Measurements from ENCODE around the gene GLOD4. TPM values are rescaled to one million over a fixed set of nuclear protein-coding genes. Genes with fewer than 3 reads are reported as not detected.

Gene GLOD4
- polyA plus RNA-seq, 1 donor from 2014 or later, result 235 TPM

GRCh38 chr17:802481-802880 lies 20.4 kb upstream of the GLOD4 start:
- no peak overlapping the region for H3K4me3 ChIP-seq (ENCODE audit: low read length)
- no peaks in the 10 kb centered on the region for H3K27me3 ChIP-seq (ENCODE audit: insufficient read depth, low read depth, low read length)
- no peaks in the 10 kb centered on the region for H3K36me3 ChIP-seq (ENCODE audit: insufficient read depth, low read length)
- TF ChIP-seq CTCF (IDR thresholded peaks at IDR 0.05; ENCODE audit: poor library complexity, severe bottlenecking), result no peak
- no peak for TF ChIP-seq TAF1 (IDR thresholded peaks at IDR 0.05; ENCODE audit: low read depth)
- TF ChIP-seq RAD21 (conservative IDR thresholded peaks at IDR 0.05), result no peak
- no peak for TF ChIP-seq SMC3 (conservative IDR thresholded peaks at IDR 0.05; ENCODE audit: poor library complexity)
- TF ChIP-seq POLR2AphosphoS5 (IDR thresholded peaks at IDR 0.05), result no peak
- TF ChIP-seq MXI1 (conservative IDR thresholded peaks at IDR 0.05; ENCODE audit: poor library complexity, severe bottlenecking), result no peak
- TF ChIP-seq EZH2 (IDR thresholded peaks at IDR 0.05; ENCODE audit: borderline replicate concordance, insufficient read depth, low read length, poor library complexity, severe bottlenecking), result no peak
- no peak for TF ChIP-seq REST (IDR thresholded peaks at IDR 0.05; ENCODE audit: borderline replicate concordance)
- TF ChIP-seq EP300 (conservative IDR thresholded peaks at IDR 0.05; ENCODE audit: poor library complexity, severe bottlenecking), result no peak
- no peaks in the 10 kb centered on the region for H3F3A ChIP-seq (ENCODE audit: insufficient read depth, low read length, poor library complexity, severe bottlenecking)
- H3K9me2 ChIP-seq (ENCODE audit: insufficient read depth, low read length), result no peaks in the 10 kb centered on the region
- no peak overlapping the region for H3K27ac ChIP-seq (ENCODE audit: low read length)
- H3K4me2 ChIP-seq (ENCODE audit: low read length), result no peak overlapping the region
- H3K79me2 ChIP-seq (replicated peaks; ENCODE audit: insufficient read depth, low read length), result no peaks in the 10 kb centered on the region
- H3K9ac ChIP-seq (ENCODE audit: low read length), result no peak overlapping the region
- no peak overlapping the region for H2AFZ ChIP-seq (ENCODE audit: low read depth, low read length)
- H3K9me3 ChIP-seq (ENCODE audit: low read length), result no peaks in the 10 kb centered on the region
- no peaks in the 10 kb centered on the region for H4K20me1 ChIP-seq (ENCODE audit: insufficient read depth)

- TF ChIP-seq TAF1 (IDR thresholded peaks at IDR 0.05; ENCODE audit: low read depth) (no peak), POLR2AphosphoS5 (IDR thresholded peaks at IDR 0.05) (no peak), REST (IDR thresholded peaks at IDR 0.05; ENCODE audit: borderline replicate concordance) (no peak), CTCF (IDR thresholded peaks at IDR 0.05; ENCODE audit: poor library complexity, severe bottlenecking) (no peak)
- Histone ChIP-seq H3K79me2 (replicated peaks; ENCODE audit: insufficient read depth, low read length) (no peaks in the 10 kb centered on the region), H3K4me2 (ENCODE audit: low read length) (no peak overlapping the region), H3K9ac (ENCODE audit: low read length) (no peak overlapping the region), H4K20me1 (ENCODE audit: insufficient read depth) (no peaks in the 10 kb centered on the region), H3F3A (ENCODE audit: insufficient read depth, low read length, poor library complexity, severe bottlenecking) (no peaks in the 10 kb centered on the region), H3K4me3 (ENCODE audit: low read length) (no peak overlapping the region), H2AFZ (ENCODE audit: low read depth, low read length) (no peak overlapping the region), H3K9me2 (ENCODE audit: insufficient read depth, low read length) (no peaks in the 10 kb centered on the region), H3K27ac (ENCODE audit: low read length) (no peak overlapping the region), H3K27me3 (ENCODE audit: insufficient read depth, low read depth, low read length) (no peaks in the 10 kb centered on the region), H3K36me3 (ENCODE audit: insufficient read depth, low read length) (no peaks in the 10 kb centered on the region), H3K9me3 (ENCODE audit: low read length) (no peaks in the 10 kb centered on the region)
Measured at GRCh38 chr17:801660-802059, 19.6 kb upstream of the GLOD4 start.
